ENCODE results near the gene BATF3. TPM values are rescaled to one million over a fixed set of nuclear protein-coding genes. Genes with fewer than 3 reads are reported as not detected.

The BATF3 gene
- total and polyA plus RNA-seq, 9 of the 15 experiments (the other 6 are each of a cell fraction or from before 2014, with no cell fraction given), result 0.40 to 3.8 (median 2.0) TPM

- Histone ChIP-seq H3K4me1 (replicated peaks in 1 of 2; ENCODE audit: control insufficient read depth in 2 of 2, insufficient read depth in 2 of 2, low read length in 2 of 2) (peaks cover 3 to 11% of the 10 kb centered on the region in 2 experiments; a peak in 4 of 5 replicates), H3K36me3 (ENCODE audit: control insufficient read depth, insufficient read depth, low read length) (no peaks in the 10 kb centered on the region), H3K4me3 (peak overlapping the region; percentile 40), H3K27ac (ENCODE audit: extremely low read depth, low read depth, low read length) (no peak overlapping the region), H3K9me1 (ENCODE audit: control insufficient read depth, insufficient read depth, low read length) (no peaks in the 10 kb centered on the region), H2AFZ (ENCODE audit: low read depth, low read length) (peak overlapping the region; percentile 96), H3K4me2 (ENCODE audit: insufficient read depth, low read length) (peak overlapping the region; percentile 85), H3K79me2 (ENCODE audit: control insufficient read depth, insufficient read depth, low read length) (no peaks in the 10 kb centered on the region), H3K9ac (ENCODE audit: insufficient read depth in 1 of 2, low read depth in 2 of 2, low read length in 2 of 2) (peak overlapping the region in 1 of 2 experiments; percentile 90; a peak in 3 of 4 replicates), H3K27me3 (ENCODE audit: control insufficient read depth in 2 of 2, insufficient read depth in 2 of 2, low read length in 2 of 2) (peaks cover 13 to 35% of the 10 kb centered on the region in 2 experiments; a peak in 4 of 5 replicates), H3K9me3 (replicated peaks; ENCODE audit: control insufficient read depth, insufficient read depth, low read depth, low read length) (no peaks in the 10 kb centered on the region), H4K20me1 (replicated peaks; ENCODE audit: control insufficient read depth, insufficient read depth, low read length) (peaks cover 4% of the 10 kb centered on the region; the same call in 1 of the 2 replicates)
- peak; percentile 71 for FAIRE-seq
- ATAC-seq, result peak; percentile 99
- intact Hi-C loops (cut with micrococcal nuclease), result loop anchor here (1.0 to 5.0 kb wide), 6 partner anchors 117 to 402 kb away; no protein-coding TSS in a partner anchor
- POLR2A ChIA-PET, result interaction anchor here (0.7 to 1.3 kb wide), 9 partner anchors 9 to 777 kb away, joined by 3 to 6 read pairs (median 3); partner anchors contain the start of gene ATF3
- CTCF ChIA-PET (ENCODE audit: low intra/inter-chr PET ratio), result interaction anchor here (0.6 to 1.9 kb wide), 4 partner anchors 9 to 330 kb away, joined by 3 to 14 read pairs (median 6); no protein-coding TSS in a partner anchor
- in situ Hi-C loops (cut with MboI), result no loop called here
- BruUV-seq (replicated peaks), result no TSS peak
- DNase-seq (ENCODE audit: extremely low read depth in 1 of 4, low spot score in 3 of 4), result peak; percentile 85 to 88 (median 86)
- 17% methylated on average over 34 of the region's 37 CpGs for WGBS (ENCODE audit: insufficient coverage, low coverage, missing lambda C conversion rate)
- peak in 1 of 2 experiments; percentile 84; a peak in 2 of 4 replicates for TF ChIP-seq TEAD1 (CRISPR knock-in tag; IDR thresholded peaks at IDR 0.05)
- TF ChIP-seq MYC (IDR thresholded peaks at IDR 0.05; ENCODE audit: low read depth, low read length), result no peak; the same call in 1 of the 2 replicates
- peak; percentile 36; the same call in 1 of the 2 replicates for TF ChIP-seq MYC (CRISPR knock-in tag; IDR thresholded peaks at IDR 0.05; ENCODE audit: borderline replicate concordance, low read depth)
- TF ChIP-seq THAP12 (CRISPR knock-in tag; IDR thresholded peaks at IDR 0.05), result peak; percentile 58; the same call in 1 of the 2 replicates
- peak; percentile 39 for TF ChIP-seq USF1 (CRISPR knock-in tag; IDR thresholded peaks at IDR 0.05)
- no peak for TF ChIP-seq ZZZ3 (IDR thresholded peaks at IDR 0.05)
- TF ChIP-seq NRF1 (conservative IDR thresholded peaks at IDR 0.05 in 1 of 2, IDR thresholded peaks at IDR 0.05 in 1 of 2), result peak; percentile 40 to 41; a peak in 3 of 4 replicates
- no peak for TF ChIP-seq CCAR2 (IDR thresholded peaks at IDR 0.05; ENCODE audit: low read depth, low read length)
- 0 out of 2 replicates have a peak, but pooled peaks have one; percentile 41 for TF ChIP-seq POLR2G (IDR thresholded peaks at IDR 0.05; ENCODE audit: low read depth, low read length)
- TF ChIP-seq ZNF316 (IDR thresholded peaks at IDR 0.05), result no peak
- TF ChIP-seq E2F1 (CRISPR knock-in tag; IDR thresholded peaks at IDR 0.05), result peak; percentile 49; the same call in 1 of the 2 replicates
- peak; percentile 94 for TF ChIP-seq TFAP4 (CRISPR knock-in tag; IDR thresholded peaks at IDR 0.05; ENCODE audit: borderline replicate concordance)
- peak; percentile 80; the same call in 1 of the 2 replicates for TF ChIP-seq LCOR (CRISPR knock-in tag; IDR thresholded peaks at IDR 0.05)
- TF ChIP-seq OTX1 (CRISPR knock-in tag; IDR thresholded peaks at IDR 0.05), result peak; percentile 75
Measured at GRCh38 chr1:212665241-212666115, 34.2 kb downstream of the BATF3 start.
